GM12892 (cell line): ENCODE data around the gene AIMP1.

Source experiments
- POLR2A ChIP-seq: IDR thresholded peaks from 2 replicates; pipeline ENCODE4 v1.6.1; 2011; ENCODE audit warnings: low read depth, low read length, control low read depth
- POLR2AphosphoS5 ChIP-seq: IDR thresholded peaks from 2 replicates; pipeline ENCODE4 v1.6.1; 2011; ENCODE audit warnings: low read depth, low read length, control low read depth
- TAF1 ChIP-seq: IDR thresholded peaks from 2 replicates; pipeline ENCODE4 v1.6.1; 2011; ENCODE audit warnings: low read depth, mild to moderate bottlenecking, control low read depth, low read length, borderline replicate concordance

DNA sequence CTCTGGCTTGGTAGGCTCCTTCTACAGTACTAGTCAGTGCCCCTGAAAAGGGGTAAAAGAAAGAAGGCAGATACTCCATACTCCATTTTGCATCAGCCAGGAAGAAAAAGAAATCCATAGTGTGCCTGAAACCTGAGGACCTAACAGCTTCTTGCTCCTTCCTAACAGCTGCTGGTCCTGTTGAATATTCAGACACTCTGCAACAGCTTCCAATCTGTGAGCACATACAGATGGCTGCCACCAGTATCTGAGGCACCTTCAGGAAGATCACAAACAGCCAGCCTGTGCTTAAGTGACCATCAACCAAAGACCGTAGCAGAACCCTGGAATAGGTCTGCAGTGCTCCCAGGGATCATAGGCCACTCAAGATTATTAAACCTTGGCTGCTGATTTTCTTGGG is 47.9 kb downstream of the AIMP1 start:
- TF ChIP-seq POLR2AphosphoS5: no peak
- TF ChIP-seq POLR2A: no peak
- TF ChIP-seq TAF1: no peak
